K562 (cell line): ENCODE data around the gene TREM1. TPM values are rescaled to one million over a fixed set of nuclear protein-coding genes. Genes with fewer than 3 reads are reported as not detected.
A peak's percentile ranks its signal among the peaks of the same experiment; 100 is the strongest.

Experiments used
- ADNP ChIP-seq: fragments of 200-800 bp; sonication (Bioruptor generic); IDR thresholded peaks from 2 replicates; pipeline ENCODE4 v1.6.1; 2016; ENCODE audit warnings: missing genetic modification characterization, missing compliant biosample characterization
- ATF4 ChIP-seq: fragments of 450-650 bp; formaldehyde crosslinking; IDR thresholded peaks from 2 replicates; pipeline ENCODE4 v1.4.0; 2022; ENCODE audit warnings: mild to moderate bottlenecking, moderate library complexity
- CHD2 ChIP-seq: IDR thresholded peaks from 2 replicates; pipeline ENCODE4 v1.6.1; 2011; ENCODE audit warnings: low read depth, low read length
- DPF2 ChIP-seq: fragments of 450-650 bp; IDR thresholded peaks from 2 replicates; pipeline ENCODE4 v1.6.1; 2016
- ESRRB ChIP-seq: fragments of 250-450 bp; sonication (Bioruptor Pico); IDR thresholded peaks from 2 replicates; pipeline ENCODE4 v1.5.0; 2020; ENCODE audit warnings: mild to moderate bottlenecking, moderate library complexity, borderline replicate concordance
- GATAD2B ChIP-seq: fragments of 450-650 bp; IDR thresholded peaks from 2 replicates; pipeline ENCODE4 v1.6.1; 2017; ENCODE audit warnings: mild to moderate bottlenecking, borderline replicate concordance
- HES1 ChIP-seq: fragments of 450-650 bp; IDR thresholded peaks from 2 replicates; pipeline ENCODE4 v1.6.1; 2016; ENCODE audit warnings: low read depth, mild to moderate bottlenecking, moderate library complexity
- MNT ChIP-seq, 2 experiments: fragments of 450-650 bp; conservative IDR thresholded peaks; 2 replicates each; pipeline ENCODE4 v1.6.1; 2017; ENCODE audit warnings: mild to moderate bottlenecking in 2 of 2, moderate library complexity in 2 of 2
- PHB ChIP-seq: fragments of 250-450 bp; sonication (Bioruptor Pico); IDR thresholded peaks from 2 replicates; pipeline ENCODE4 v1.5.0; 2021
- PHF21A ChIP-seq: fragments of 450-650 bp; IDR thresholded peaks from 2 replicates; pipeline ENCODE4 v1.6.1; 2017; ENCODE audit warnings: low read depth, borderline replicate concordance
- POLR2AphosphoS2 ChIP-seq: IDR thresholded peaks from 2 replicates; pipeline ENCODE4 v1.6.1; 2012; ENCODE audit warnings: low read length, improper control_type of control experiment
- TCFL5 ChIP-seq: fragments of 250-450 bp; sonication (Bioruptor Pico); conservative IDR thresholded peaks from 2 replicates; pipeline ENCODE4 v1.6.1; 2021; ENCODE audit warnings: mild to moderate bottlenecking, moderate library complexity, matching md5 sums
- U2AF1 ChIP-seq: fragments of 200-400 bp; formaldehyde crosslinking; optimal IDR thresholded peaks from 2 replicates; pipeline ENCODE3; 2017; ENCODE audit warnings: mild to moderate bottlenecking, low read depth, low read length, moderate library complexity
- USF2 ChIP-seq: sonication (generic); formaldehyde crosslinking; IDR thresholded peaks from 2 replicates; pipeline ENCODE4 v1.5.0; 2020; ENCODE audit warnings: missing genetic modification reagents
- ZBTB11 ChIP-seq, 3 experiments: fragments of 200-800 bp in 1 of 3; fragments of 250-450 bp in 1 of 3; fragments of 450-650 bp in 1 of 3; sonication (Bioruptor Pico) in 1 of 3; sonication (Bioruptor generic) in 1 of 3; formaldehyde crosslinking in 1 of 3; IDR thresholded peaks; 2 replicates each; pipeline versions ENCODE4 v1.6.1 to v1.8.0; 2016 to 2022; ENCODE audit warnings: mild to moderate bottlenecking in 2 of 3, missing genetic modification characterization in 2 of 3, missing compliant biosample characterization in 1 of 3, moderate library complexity in 1 of 3
- ZNF217 ChIP-seq: sonication (generic); formaldehyde crosslinking; IDR thresholded peaks from 2 replicates; pipeline ENCODE4 v1.8.0; 2022; ENCODE audit warnings: mild to moderate bottlenecking, missing genetic modification reagents
- ZNF436 ChIP-seq: fragments of 250-450, 450-650 bp; sonication (Bioruptor Pico); formaldehyde crosslinking; IDR thresholded peaks from 2 replicates; pipeline ENCODE4 v1.7.0; 2020; ENCODE audit warnings: mild to moderate bottlenecking
- ZNF589 ChIP-seq: fragments of 200-800 bp; sonication (Bioruptor generic); IDR thresholded peaks from 2 replicates; pipeline ENCODE4 v1.6.1; 2016; ENCODE audit warnings: low read depth, missing genetic modification characterization, missing compliant biosample characterization
- ZZZ3 ChIP-seq: fragments of 450-650 bp; IDR thresholded peaks from 2 replicates; pipeline ENCODE4 v1.6.1; 2016; ENCODE audit warnings: antibody characterized with exemption, mild to moderate bottlenecking, moderate library complexity
- polyA plus RNA-seq, 8 experiments: library from polyadenylated mRNA; depleted of rRNA in 4 of 8; stranded (reverse) in 5 of 8; unstranded in 3 of 8; fragments of >200 nt; fragmentation: Nextera tagmentation in 2 of 8; fragmentation: Illumina TruSeq in 1 of 8; extraction: Ambion mirVana in 2 of 8; extraction: Trizol in 1 of 8; gene quantifications; 2 replicates each; pipeline versions ENCODE4 v1.2.1 to v1.2.3, GENCODE V29; 2011 to 2014; ENCODE audit warnings: inconsistent platforms in 1 of 8, missing spikeins in 1 of 8
- total RNA-seq, 7 experiments: library from RNA; depleted of rRNA in 6 of 7; stranded (reverse); fragments of >200 nt in 6 of 7; fragmentation: Illumina TruSeq in 2 of 7; extraction: Trizol in 2 of 7; gene quantifications; 2 replicates each; pipeline versions ENCODE4 v1.2.1 to v1.2.3, GENCODE V29; 2011 to 2021; ENCODE audit warnings: low replicate concordance in 1 of 7

Gene TREM1
- total and polyA plus RNA-seq, 9 of the 15 experiments (the other 6 are each of a cell fraction or from before 2014, with no cell fraction given): not detected

GRCh38 chr6:41318654-41319565 is 32.4 kb upstream of the TREM1 start (continued):
- TF ChIP-seq HES1: no peak
- TF ChIP-seq ZBTB11 (CRISPR knock-in tag; IDR thresholded peaks at IDR 0.05): no peak
- TF ChIP-seq ZNF589 (CRISPR knock-in tag): no peak
- TF ChIP-seq ESRRB (CRISPR knock-in tag): no peak
- TF ChIP-seq ATF4 (CRISPR knock-in tag): no peak
- TF ChIP-seq CHD2: no peak
- 0 out of 2 replicates have a peak, but pooled peaks have one; percentile 14 for TF ChIP-seq PHB (CRISPR knock-in tag)
- TF ChIP-seq USF2 (CRISPR knock-in tag): no peak; the same call in 1 of the 2 replicates
- TF ChIP-seq ZZZ3: no peak
- no peak for TF ChIP-seq ZNF217
- TF ChIP-seq POLR2AphosphoS2: no peak
- no peak for TF ChIP-seq PHF21A
- no peak for TF ChIP-seq DPF2
- no peak for TF ChIP-seq TCFL5 (CRISPR knock-in tag)
- TF ChIP-seq GATAD2B: no peak
- TF ChIP-seq U2AF1: no peak
- no peak for TF ChIP-seq ADNP (tag)
- no peak for TF ChIP-seq ZNF436
- TF ChIP-seq MNT (conservative IDR thresholded peaks at IDR 0.05): 0 out of 4 replicates have a peak, but pooled peaks have one; percentile 35 to 50
